IMR-90 (cell line): ENCODE measurements around the gene TRO. TPM values are rescaled to one million over a fixed set of nuclear protein-coding genes. Genes with fewer than 3 reads are reported as not detected.

Experiments used
- ATAC-seq: fragments of 200-7000 bp; cut with Tn5 transposase; 2 replicates; pipeline ENCODE4 v1.9.1; 2020; ENCODE audit warnings: low read depth, mild to moderate bottlenecking, moderate library complexity
- BruUV-seq: library from RNA; stranded (reverse); fragments of 400-500 nt; replicated peaks from 2 replicates; lab custom pipeline; 2021; lab: Mats Ljungman, UMichigan
- CTCF ChIA-PET: fragments of 300-600 bp; formaldehyde crosslinking; extraction: SDS; loops from one replicate; lab custom pipeline; 2021; ENCODE audit warnings: antibody characterized with exemption; lab: Yijun Ruan, JAX
- POLR2A ChIA-PET: fragments of 300-600 bp; sonication (Branson Sonifier 250); formaldehyde crosslinking; loops from one replicate; lab custom pipeline; 2022; ENCODE audit warnings: antibody characterized with exemption; ENCODE audit not compliant: unreplicated experiment; lab: Charles Lee
- DNase-seq: peaks from one replicate; pipeline ENCODE4 v3.0.0; 2013
- H2AFZ ChIP-seq: replicated peaks from 2 replicates; pipeline ENCODE3; 2013; ENCODE audit warnings: low read length, mild to moderate bottlenecking; ENCODE audit not compliant: poor library complexity
- H2AK5ac ChIP-seq: 2 replicates; pipeline ENCODE4 v1.6.1; 2013; ENCODE audit warnings: low read depth, low read length, inconsistent platforms
- H2AK9ac ChIP-seq: replicated peaks from 2 replicates; pipeline ENCODE3; 2013; ENCODE audit warnings: mild to moderate bottlenecking, low read depth, low read length, moderate library complexity; ENCODE audit not compliant: poor library complexity
- H2BK120ac ChIP-seq: 2 replicates; pipeline ENCODE4 v1.6.1; 2013; ENCODE audit warnings: low read depth, low read length, inconsistent platforms
- H2BK15ac ChIP-seq: 3 replicates; pipeline ENCODE4 v1.6.1; 2013; ENCODE audit warnings: low read depth, low read length, inconsistent platforms
- H2BK20ac ChIP-seq: 2 replicates; pipeline ENCODE4 v1.6.1; 2013; ENCODE audit warnings: low read depth, mild to moderate bottlenecking, inconsistent platforms, low read length, moderate library complexity
- H2BK5ac ChIP-seq: 2 replicates; pipeline ENCODE4 v1.6.1; 2013; ENCODE audit warnings: mild to moderate bottlenecking, low read depth, low read length, inconsistent platforms; ENCODE audit not compliant: poor library complexity, severe bottlenecking
- H3K14ac ChIP-seq: replicated peaks from 2 replicates; pipeline ENCODE4 v1.6.1; 2013; ENCODE audit warnings: low read depth, low read length, inconsistent platforms
- H3K18ac ChIP-seq: 2 replicates; pipeline ENCODE4 v1.6.1; 2013; ENCODE audit warnings: low read depth, low read length, control low read depth
- H3K23ac ChIP-seq: 2 replicates; pipeline ENCODE4 v1.6.1; 2013; ENCODE audit warnings: low read depth, low read length, inconsistent platforms
- H3K27ac ChIP-seq: 2 replicates; pipeline ENCODE4 v1.5.1; 2013; ENCODE audit warnings: mild to moderate bottlenecking, control low read depth, low read length; ENCODE audit not compliant: insufficient read depth
- H3K27me3 ChIP-seq: 2 replicates; pipeline ENCODE4 v1.6.1; 2013; ENCODE audit warnings: low read length; ENCODE audit not compliant: control insufficient read depth, insufficient read depth
- H3K36me3 ChIP-seq: 2 replicates; pipeline ENCODE4 v1.6.1; 2013; ENCODE audit warnings: low read length, mixed read lengths; ENCODE audit not compliant: control insufficient read depth, insufficient read depth
- H3K4ac ChIP-seq: 2 replicates; pipeline ENCODE4 v1.6.1; 2013; ENCODE audit warnings: low read depth, low read length, inconsistent platforms
- H3K4me1 ChIP-seq: 2 replicates; pipeline ENCODE4 v1.6.1; 2013; ENCODE audit warnings: low read length, mixed read lengths; ENCODE audit not compliant: control insufficient read depth, insufficient read depth
- H3K4me2 ChIP-seq: 2 replicates; pipeline ENCODE4 v1.6.1; 2013; ENCODE audit warnings: low read depth, mild to moderate bottlenecking, control low read depth, low read length, moderate library complexity
- H3K4me3 ChIP-seq: 2 replicates; pipeline ENCODE4 v1.5.1; 2013; ENCODE audit warnings: low read depth, mild to moderate bottlenecking, control low read depth, low read length, moderate library complexity; ENCODE audit not compliant: insufficient read depth
- H3K56ac ChIP-seq: 2 replicates; pipeline ENCODE4 v1.6.1; 2013; ENCODE audit warnings: low read length, inconsistent platforms; ENCODE audit not compliant: insufficient read depth; ENCODE audit errors: extremely low read depth
- H3K79me1 ChIP-seq, 2 experiments: 2 replicates each; pipeline ENCODE4 v1.6.1; 2013; ENCODE audit warnings: low read length in 2 of 2, inconsistent platforms in 1 of 2, low read depth in 1 of 2
- H3K9ac ChIP-seq: 2 replicates; pipeline ENCODE4 v1.6.1; 2013; ENCODE audit warnings: low read depth, low read length, control low read depth
- H3K9me1 ChIP-seq: 2 replicates; pipeline ENCODE4 v1.6.1; 2013; ENCODE audit warnings: low read length, inconsistent platforms; ENCODE audit not compliant: insufficient read depth
- H3K9me3 ChIP-seq: 2 replicates; pipeline ENCODE4 v1.6.1; 2013; ENCODE audit warnings: low read length; ENCODE audit not compliant: control insufficient read depth, insufficient read depth
- H4K20me1 ChIP-seq: 2 replicates; pipeline ENCODE4 v1.6.1; 2013; ENCODE audit warnings: low read length, inconsistent platforms; ENCODE audit not compliant: insufficient read depth
- H4K5ac ChIP-seq: 2 replicates; pipeline ENCODE4 v1.6.1; 2013; ENCODE audit warnings: mild to moderate bottlenecking, low read depth, low read length, control low read depth
- H4K8ac ChIP-seq, 2 experiments: 2 replicates each; pipeline ENCODE4 v1.6.1; 2013; ENCODE audit warnings: low read depth in 2 of 2, low read length in 2 of 2, control low read depth in 1 of 2, inconsistent platforms in 1 of 2
- H4K91ac ChIP-seq: 2 replicates; pipeline ENCODE4 v1.6.1; 2013; ENCODE audit warnings: low read depth, low read length, inconsistent platforms; ENCODE audit not compliant: insufficient read depth
- BHLHE40 ChIP-seq: fragments of 150-350 bp; IDR thresholded peaks from 2 replicates; pipeline ENCODE4 v1.6.1; 2016; ENCODE audit warnings: mild to moderate bottlenecking, low read depth, low read length
- CEBPB ChIP-seq: IDR thresholded peaks from 2 replicates; pipeline ENCODE4 v1.6.1; 2012; ENCODE audit warnings: low read depth, low read length, improper control_type of control experiment
- CHD1 ChIP-seq: IDR thresholded peaks from 2 replicates; pipeline ENCODE4 v1.6.1; 2012; ENCODE audit warnings: low read depth, low read length, improper control_type of control experiment
- FOS ChIP-seq: fragments of 150-350 bp; IDR thresholded peaks from 2 replicates; pipeline ENCODE4 v1.6.1; 2016; ENCODE audit warnings: low read depth, low read length
- MAFK ChIP-seq: IDR thresholded peaks from 2 replicates; pipeline ENCODE4 v1.6.1; 2012; ENCODE audit warnings: low read depth, low read length, improper control_type of control experiment
- MAZ ChIP-seq: IDR thresholded peaks from 2 replicates; pipeline ENCODE4 v1.6.1; 2012; ENCODE audit warnings: low read depth, mild to moderate bottlenecking, low read length, improper control_type of control experiment, moderate library complexity, borderline replicate concordance
- MXI1 ChIP-seq: IDR thresholded peaks from 2 replicates; pipeline ENCODE4 v1.6.1; 2012; ENCODE audit warnings: low read depth, mild to moderate bottlenecking, low read length, moderate library complexity, borderline replicate concordance
- NFE2L2 ChIP-seq: fragments of 150-350 bp; IDR thresholded peaks from 2 replicates; pipeline ENCODE4 v1.6.1; 2016; ENCODE audit warnings: low read depth, mild to moderate bottlenecking, low read length
- POLR2A ChIP-seq: IDR thresholded peaks from 2 replicates; pipeline ENCODE4 v1.6.1; 2012; ENCODE audit warnings: mild to moderate bottlenecking, low read depth, low read length
- RAD21 ChIP-seq: IDR thresholded peaks from 2 replicates; pipeline ENCODE4 v1.6.1; 2012; ENCODE audit warnings: low read length, improper control_type of control experiment
- RCOR1 ChIP-seq: IDR thresholded peaks from 2 replicates; pipeline ENCODE4 v1.6.1; 2012; ENCODE audit warnings: mild to moderate bottlenecking, low read length, improper control_type of control experiment; ENCODE audit not compliant: insufficient replicate concordance
- RFX5 ChIP-seq: IDR thresholded peaks from 2 replicates; pipeline ENCODE4 v1.8.0; 2012; ENCODE audit warnings: low read depth, mild to moderate bottlenecking, low read length, moderate library complexity
- SMC3 ChIP-seq: fragments of 150-350 bp; IDR thresholded peaks from 2 replicates; pipeline ENCODE4 v1.6.1; 2016; ENCODE audit warnings: low read depth, mild to moderate bottlenecking, antibody characterized with exemption, low read length, moderate library complexity
- WGBS, 2 experiments: methylation state at CpG; one replicate each; pipeline versions ENCODE4 v1.1.5 to v1.1.7; 2013; ENCODE audit warnings: missing lambda C conversion rate in 2 of 2; ENCODE audit not compliant: insufficient read length in 1 of 2; ENCODE audit errors: extremely low coverage in 2 of 2; 5-methylcytosine and 5-hydroxymethylcytosine counted together
- dilution Hi-C: fragments of 300-500 bp; cut with HindIII; formaldehyde crosslinking; loops from one replicate; pipeline ENCODE4 v1.14.3; 2018; ENCODE audit warnings: low sequenced_read_pairs; ENCODE audit not compliant: unreplicated experiment
- in situ Hi-C: fragments of 300-500 bp; cut with MboI; formaldehyde crosslinking; loops from 3 replicates; pipeline ENCODE4 v1.14.3; 2019; ENCODE audit warnings: low sequenced_read_pairs, inconsistent platforms, mixed read lengths
- intact Hi-C: fragments of 100-400 bp; cut with micrococcal nuclease; formaldehyde crosslinking; loops from 2 replicates; pipeline ENCODE4 v1.10.0; 2022
- polyA plus RNA-seq, 3 experiments: library from polyadenylated mRNA; depleted of rRNA; stranded (reverse); fragments of >200 nt; gene quantifications; 2 replicates each; pipeline ENCODE4 v1.2.3, GENCODE V29; 2012; ENCODE audit warnings: low replicate concordance in 1 of 3
- total RNA-seq: library from RNA; depleted of rRNA; stranded (reverse); fragments of >200 nt; gene quantifications from 2 replicates; pipeline ENCODE4 v1.2.3, GENCODE V29; 2012
- TF ChIP-seq, protein P1 (sequence below): fragments of 150-350 bp; IDR thresholded peaks from 2 replicates; pipeline ENCODE4 v1.6.1; 2017; ENCODE audit warnings: mild to moderate bottlenecking, antibody characterized with exemption, low read length, low read depth
- TF ChIP-seq, protein P2 (sequence below): fragments of 150-350 bp; IDR thresholded peaks from 2 replicates; pipeline ENCODE4 v1.6.1; 2016; ENCODE audit warnings: low read depth, mild to moderate bottlenecking, low read length, moderate library complexity, borderline replicate concordance
- TF ChIP-seq, protein P3 (sequence below): conservative IDR thresholded peaks from 2 replicates; pipeline ENCODE4 v1.5.1; 2012; ENCODE audit warnings: mild to moderate bottlenecking, low read depth, low read length, improper control_type of control experiment

The TRO gene
- total and polyA plus RNA-seq, 2 of the 4 experiments (the other 2 are of a cell fraction), result 35.1 to 54.2 TPM

DNA sequence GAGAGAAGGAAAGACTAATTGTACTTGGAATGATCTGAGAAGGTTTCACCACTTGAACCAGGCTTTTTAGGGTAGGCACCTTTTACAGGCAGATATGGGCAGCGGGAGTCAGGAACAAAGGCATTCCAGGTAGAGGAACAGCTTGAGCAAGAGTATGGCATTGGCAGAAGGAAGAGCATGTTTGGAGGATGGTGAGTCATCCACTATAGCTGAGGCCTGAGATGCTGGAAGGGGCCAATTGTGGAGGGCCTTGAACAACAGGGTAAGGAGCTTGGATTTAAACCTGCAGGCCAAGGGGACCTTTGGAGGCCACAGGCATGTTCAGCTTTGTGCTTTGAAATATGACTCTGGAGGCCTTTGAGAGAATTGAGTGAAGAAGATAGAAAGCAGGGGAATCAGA lies 41.1 kb downstream of the TRO start:
- Histone ChIP-seq H3K9me1 (no peaks in the 10 kb centered on the region), H2AFZ (no peak overlapping the region), H3K4me1 (no peaks in the 10 kb centered on the region), H3K23ac (no peak overlapping the region), H3K14ac (no peak overlapping the region), H4K8ac (no peak overlapping the region), H4K5ac (no peak overlapping the region), H3K4me3 (no peak overlapping the region), H3K18ac (no peak overlapping the region), H2BK5ac (no peak overlapping the region), H2BK120ac (no peak overlapping the region), H4K20me1 (no peaks in the 10 kb centered on the region), H3K4me2 (no peak overlapping the region), H3K27me3 (peaks cover 3% of the 10 kb centered on the region), H3K56ac (no peak overlapping the region), H3K79me1 (no peaks in the 10 kb centered on the region), H2BK15ac (no peak overlapping the region), H2BK20ac (no peak overlapping the region), H3K36me3 (no peaks in the 10 kb centered on the region), H3K9me3 (no peaks in the 10 kb centered on the region; the same call in 1 of the 2 replicates), H3K9ac (no peak overlapping the region), H3K4ac (no peak overlapping the region), H2AK9ac (no peak overlapping the region), H3K27ac (no peak overlapping the region), H2AK5ac (no peak overlapping the region), H4K91ac (no peak overlapping the region)
- ATAC-seq (no peak), DNase-seq (no peak)
- CTCF ChIA-PET, result no interaction called here
- TF ChIP-seq CHD1, result no peak
- TF ChIP-seq BHLHE40, result no peak
- no peak for TF ChIP-seq MAZ
- TF ChIP-seq CEBPB, result no peak
- no peak for TF ChIP-seq RCOR1
- no peak for TF ChIP-seq MAFK
- TF ChIP-seq, protein P1, sequence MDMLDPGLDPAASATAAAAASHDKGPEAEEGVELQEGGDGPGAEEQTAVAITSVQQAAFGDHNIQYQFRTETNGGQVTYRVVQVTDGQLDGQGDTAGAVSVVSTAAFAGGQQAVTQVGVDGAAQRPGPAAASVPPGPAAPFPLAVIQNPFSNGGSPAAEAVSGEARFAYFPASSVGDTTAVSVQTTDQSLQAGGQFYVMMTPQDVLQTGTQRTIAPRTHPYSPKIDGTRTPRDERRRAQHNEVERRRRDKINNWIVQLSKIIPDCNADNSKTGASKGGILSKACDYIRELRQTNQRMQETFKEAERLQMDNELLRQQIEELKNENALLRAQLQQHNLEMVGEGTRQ, result no peak
- no peak for TF ChIP-seq FOS
- no peak for TF ChIP-seq NFE2L2
- no peak for TF ChIP-seq RAD21
- TF ChIP-seq, protein P2, sequence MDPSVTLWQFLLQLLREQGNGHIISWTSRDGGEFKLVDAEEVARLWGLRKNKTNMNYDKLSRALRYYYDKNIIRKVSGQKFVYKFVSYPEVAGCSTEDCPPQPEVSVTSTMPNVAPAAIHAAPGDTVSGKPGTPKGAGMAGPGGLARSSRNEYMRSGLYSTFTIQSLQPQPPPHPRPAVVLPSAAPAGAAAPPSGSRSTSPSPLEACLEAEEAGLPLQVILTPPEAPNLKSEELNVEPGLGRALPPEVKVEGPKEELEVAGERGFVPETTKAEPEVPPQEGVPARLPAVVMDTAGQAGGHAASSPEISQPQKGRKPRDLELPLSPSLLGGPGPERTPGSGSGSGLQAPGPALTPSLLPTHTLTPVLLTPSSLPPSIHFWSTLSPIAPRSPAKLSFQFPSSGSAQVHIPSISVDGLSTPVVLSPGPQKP, result no peak
- no peak for TF ChIP-seq MXI1
- no peak for TF ChIP-seq SMC3
- no peak for TF ChIP-seq POLR2A
- TF ChIP-seq, protein P3, sequence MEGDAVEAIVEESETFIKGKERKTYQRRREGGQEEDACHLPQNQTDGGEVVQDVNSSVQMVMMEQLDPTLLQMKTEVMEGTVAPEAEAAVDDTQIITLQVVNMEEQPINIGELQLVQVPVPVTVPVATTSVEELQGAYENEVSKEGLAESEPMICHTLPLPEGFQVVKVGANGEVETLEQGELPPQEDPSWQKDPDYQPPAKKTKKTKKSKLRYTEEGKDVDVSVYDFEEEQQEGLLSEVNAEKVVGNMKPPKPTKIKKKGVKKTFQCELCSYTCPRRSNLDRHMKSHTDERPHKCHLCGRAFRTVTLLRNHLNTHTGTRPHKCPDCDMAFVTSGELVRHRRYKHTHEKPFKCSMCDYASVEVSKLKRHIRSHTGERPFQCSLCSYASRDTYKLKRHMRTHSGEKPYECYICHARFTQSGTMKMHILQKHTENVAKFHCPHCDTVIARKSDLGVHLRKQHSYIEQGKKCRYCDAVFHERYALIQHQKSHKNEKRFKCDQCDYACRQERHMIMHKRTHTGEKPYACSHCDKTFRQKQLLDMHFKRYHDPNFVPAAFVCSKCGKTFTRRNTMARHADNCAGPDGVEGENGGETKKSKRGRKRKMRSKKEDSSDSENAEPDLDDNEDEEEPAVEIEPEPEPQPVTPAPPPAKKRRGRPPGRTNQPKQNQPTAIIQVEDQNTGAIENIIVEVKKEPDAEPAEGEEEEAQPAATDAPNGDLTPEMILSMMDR, result no peak
- TF ChIP-seq RFX5, result no peak
- in situ Hi-C loops, result no loop called here
- no TSS peak for BruUV-seq
- dilution Hi-C loops, result no loop called here
- POLR2A ChIA-PET, result no interaction called here
- no CpG with 5 or more reads among the region's 1 CpG for WGBS, 2 experiments
- intact Hi-C loops, result no loop called here
